Measurements from ENCODE around the gene PLAGL2.

DNA sequence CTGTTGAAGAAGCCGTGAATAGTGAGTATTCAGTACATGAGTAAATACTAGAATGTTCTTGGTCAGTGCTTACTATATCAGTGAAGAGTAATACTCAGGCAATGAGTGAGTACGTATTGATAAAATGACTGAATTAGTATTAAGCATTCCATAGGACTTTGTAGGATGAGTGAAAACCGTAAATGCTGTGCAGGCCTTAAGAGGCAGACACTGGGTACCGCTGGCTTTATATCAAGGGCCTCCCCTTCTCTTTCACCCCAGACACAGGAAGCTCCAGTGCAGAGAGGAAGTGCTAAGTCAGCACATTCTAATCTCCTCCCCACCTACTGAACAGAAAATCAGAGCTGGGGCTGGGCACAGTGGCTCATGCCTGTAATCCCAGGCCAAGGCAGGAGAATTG, 24.3 kb upstream of the PLAGL2 start:
- TF ChIP-seq, protein P1, sequence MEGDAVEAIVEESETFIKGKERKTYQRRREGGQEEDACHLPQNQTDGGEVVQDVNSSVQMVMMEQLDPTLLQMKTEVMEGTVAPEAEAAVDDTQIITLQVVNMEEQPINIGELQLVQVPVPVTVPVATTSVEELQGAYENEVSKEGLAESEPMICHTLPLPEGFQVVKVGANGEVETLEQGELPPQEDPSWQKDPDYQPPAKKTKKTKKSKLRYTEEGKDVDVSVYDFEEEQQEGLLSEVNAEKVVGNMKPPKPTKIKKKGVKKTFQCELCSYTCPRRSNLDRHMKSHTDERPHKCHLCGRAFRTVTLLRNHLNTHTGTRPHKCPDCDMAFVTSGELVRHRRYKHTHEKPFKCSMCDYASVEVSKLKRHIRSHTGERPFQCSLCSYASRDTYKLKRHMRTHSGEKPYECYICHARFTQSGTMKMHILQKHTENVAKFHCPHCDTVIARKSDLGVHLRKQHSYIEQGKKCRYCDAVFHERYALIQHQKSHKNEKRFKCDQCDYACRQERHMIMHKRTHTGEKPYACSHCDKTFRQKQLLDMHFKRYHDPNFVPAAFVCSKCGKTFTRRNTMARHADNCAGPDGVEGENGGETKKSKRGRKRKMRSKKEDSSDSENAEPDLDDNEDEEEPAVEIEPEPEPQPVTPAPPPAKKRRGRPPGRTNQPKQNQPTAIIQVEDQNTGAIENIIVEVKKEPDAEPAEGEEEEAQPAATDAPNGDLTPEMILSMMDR (IDR thresholded peaks at IDR 0.05), result no peak
- TF ChIP-seq EP300 (IDR thresholded peaks at IDR 0.05), result no peak

Measured in upper lobe of left lung (tissue), 4 donors.